ENCODE results near the gene CHI3L2. TPM values are rescaled to one million over a fixed set of nuclear protein-coding genes. Genes with fewer than 3 reads are reported as not detected.

CHI3L2 gene
- total RNA-seq, 4 donors from 2014 or later = 4.7 to 9.8 (median 7.7) TPM

DNA sequence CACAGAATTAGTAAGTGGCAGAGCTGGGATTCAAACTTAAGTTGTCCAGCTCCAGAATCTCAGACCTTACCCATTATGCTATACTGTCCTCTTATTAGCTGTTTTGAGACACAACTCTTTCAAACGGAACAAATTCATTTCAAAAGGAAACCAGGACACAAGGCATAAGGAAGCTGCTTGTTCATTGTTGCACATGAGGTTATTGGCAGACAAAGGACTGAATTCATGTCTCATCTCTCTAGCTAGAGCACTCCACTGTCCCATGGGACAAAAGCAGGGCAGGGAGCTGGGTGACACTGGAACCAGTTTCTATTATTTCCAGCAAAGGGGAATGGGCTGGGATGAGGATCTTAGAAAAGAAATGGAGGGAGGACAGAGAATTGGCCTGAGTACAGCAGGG, 26.4 kb downstream of the CHI3L2 start:
- TF ChIP-seq EP300 (IDR thresholded peaks at IDR 0.05) (no peak), POLR2A (IDR thresholded peaks at IDR 0.05) (no peak), POLR2AphosphoS5 (IDR thresholded peaks at IDR 0.05) (no peak)
- TF ChIP-seq, protein P1, sequence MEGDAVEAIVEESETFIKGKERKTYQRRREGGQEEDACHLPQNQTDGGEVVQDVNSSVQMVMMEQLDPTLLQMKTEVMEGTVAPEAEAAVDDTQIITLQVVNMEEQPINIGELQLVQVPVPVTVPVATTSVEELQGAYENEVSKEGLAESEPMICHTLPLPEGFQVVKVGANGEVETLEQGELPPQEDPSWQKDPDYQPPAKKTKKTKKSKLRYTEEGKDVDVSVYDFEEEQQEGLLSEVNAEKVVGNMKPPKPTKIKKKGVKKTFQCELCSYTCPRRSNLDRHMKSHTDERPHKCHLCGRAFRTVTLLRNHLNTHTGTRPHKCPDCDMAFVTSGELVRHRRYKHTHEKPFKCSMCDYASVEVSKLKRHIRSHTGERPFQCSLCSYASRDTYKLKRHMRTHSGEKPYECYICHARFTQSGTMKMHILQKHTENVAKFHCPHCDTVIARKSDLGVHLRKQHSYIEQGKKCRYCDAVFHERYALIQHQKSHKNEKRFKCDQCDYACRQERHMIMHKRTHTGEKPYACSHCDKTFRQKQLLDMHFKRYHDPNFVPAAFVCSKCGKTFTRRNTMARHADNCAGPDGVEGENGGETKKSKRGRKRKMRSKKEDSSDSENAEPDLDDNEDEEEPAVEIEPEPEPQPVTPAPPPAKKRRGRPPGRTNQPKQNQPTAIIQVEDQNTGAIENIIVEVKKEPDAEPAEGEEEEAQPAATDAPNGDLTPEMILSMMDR (IDR thresholded peaks at IDR 0.05) = no peak

DNA sequence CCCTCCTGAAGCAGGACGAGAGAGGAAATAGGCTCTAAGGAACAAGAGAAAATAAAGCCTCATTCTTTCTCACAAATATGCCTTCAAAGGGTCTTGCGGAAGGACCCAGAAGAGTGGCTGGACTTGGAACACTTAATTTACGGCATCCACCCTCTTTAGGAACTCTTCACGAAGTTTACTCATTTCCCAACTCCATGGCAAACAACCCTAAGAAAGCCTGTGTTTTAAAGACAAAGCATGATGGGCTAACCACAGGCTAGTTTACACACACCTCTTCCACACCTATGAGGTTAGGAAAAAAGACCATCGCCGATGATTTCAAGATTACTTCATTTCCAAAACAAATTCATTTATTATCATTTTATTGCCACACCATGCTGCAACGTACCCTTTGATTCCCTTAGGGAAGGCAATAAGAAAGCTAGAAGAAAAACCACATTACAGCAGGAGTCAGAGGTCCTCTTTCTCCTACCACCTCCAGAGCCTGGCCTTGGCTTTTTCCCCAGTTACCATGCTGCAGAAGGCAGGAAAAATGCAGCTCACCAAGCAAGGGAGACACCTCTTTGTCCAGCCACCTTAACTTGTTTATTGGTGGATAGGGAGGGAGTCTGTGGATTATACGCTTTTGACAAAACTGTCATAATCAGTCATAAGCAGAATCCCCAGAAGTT, 29.6 kb downstream of the CHI3L2 start:
- 73% methylated on average over 8 of the region's 8 CpGs for WGBS
- Histone ChIP-seq H3K27me3 (peaks cover 7% of the 10 kb centered on the region), H3K27ac (no peak overlapping the region), H3K9me3 (no peaks in the 10 kb centered on the region), H3K4me3 (no peak overlapping the region), H3K36me3 (no peaks in the 10 kb centered on the region), H3K4me1 (no peaks in the 10 kb centered on the region)
- DNase-seq (ENCODE audit: low spot score in 2 of 2) = no peak
- TF ChIP-seq POLR2AphosphoS5 (IDR thresholded peaks at IDR 0.05) = no peak
- TF ChIP-seq POLR2A (IDR thresholded peaks at IDR 0.05) = no peak
- no peak for TF ChIP-seq EP300 (IDR thresholded peaks at IDR 0.05)
- TF ChIP-seq, protein P1 (IDR thresholded peaks at IDR 0.05) = no peak

More for the DNA sequence above, 26.4 kb downstream of the CHI3L2 start:
- Histone ChIP-seq H3K4me1 (no peaks in the 10 kb centered on the region), H3K27ac (no peak overlapping the region), H3K4me3 (no peak overlapping the region), H3K36me3 (no peaks in the 10 kb centered on the region), H3K9me3 (no peaks in the 10 kb centered on the region), H3K27me3 (peaks cover 8% of the 10 kb centered on the region)
- 76% methylated on average over 1 of the region's 1 CpG for WGBS
- DNase-seq (ENCODE audit: low spot score in 2 of 2) = no peak

DNA sequence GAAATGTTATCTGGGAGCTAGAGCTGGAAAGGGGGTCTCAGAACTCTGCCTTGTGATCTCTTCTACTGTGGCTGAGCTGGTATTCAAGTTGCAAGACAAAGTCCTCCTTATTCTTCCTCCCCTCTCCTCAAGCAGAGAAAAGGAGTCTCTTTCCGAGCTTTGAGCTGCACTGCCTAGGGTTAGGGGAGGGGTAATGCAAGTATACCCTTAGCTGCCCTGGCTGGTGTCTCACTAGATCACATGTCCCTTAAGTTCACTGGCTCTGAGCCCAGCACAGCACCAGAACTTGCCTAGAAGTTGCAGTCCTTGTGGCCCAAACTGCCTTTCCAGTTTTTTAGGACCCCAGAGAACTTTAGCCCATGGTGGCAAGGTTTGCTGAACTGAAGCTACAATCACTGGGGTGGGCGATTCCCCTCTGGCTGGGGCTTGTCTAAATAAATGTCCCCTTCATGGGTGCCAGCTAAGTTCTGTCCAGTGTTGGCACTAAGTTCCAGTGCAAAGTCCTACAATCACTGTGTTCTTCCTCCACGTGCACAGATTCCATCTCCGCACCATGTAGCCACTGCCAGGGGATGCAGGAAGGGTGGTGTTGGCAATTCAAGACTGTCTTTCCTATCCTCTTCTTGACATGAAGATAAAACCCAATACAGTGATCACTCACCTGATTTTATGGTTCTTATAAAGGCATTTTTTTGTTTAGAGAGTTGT, 40.4 kb downstream of the CHI3L2 start:
- WGBS = 63% methylated on average over 3 of the region's 4 CpGs
- peaks cover 26% of the 10 kb centered on the region for H3K27me3 ChIP-seq
- TF ChIP-seq EP300 (IDR thresholded peaks at IDR 0.05) (no peak), POLR2AphosphoS5 (IDR thresholded peaks at IDR 0.05) (no peak), POLR2A (IDR thresholded peaks at IDR 0.05) (no peak)
- TF ChIP-seq, protein P1 (IDR thresholded peaks at IDR 0.05) = no peak
- DNase-seq (ENCODE audit: low spot score in 2 of 2) = no peak
- no peaks in the 10 kb centered on the region for H3K9me3 ChIP-seq
- H3K36me3 ChIP-seq = no peaks in the 10 kb centered on the region
- H3K27ac ChIP-seq = no peak overlapping the region
- peaks cover 9% of the 10 kb centered on the region for H3K4me1 ChIP-seq
- H3K4me3 ChIP-seq = no peak overlapping the region

DNA sequence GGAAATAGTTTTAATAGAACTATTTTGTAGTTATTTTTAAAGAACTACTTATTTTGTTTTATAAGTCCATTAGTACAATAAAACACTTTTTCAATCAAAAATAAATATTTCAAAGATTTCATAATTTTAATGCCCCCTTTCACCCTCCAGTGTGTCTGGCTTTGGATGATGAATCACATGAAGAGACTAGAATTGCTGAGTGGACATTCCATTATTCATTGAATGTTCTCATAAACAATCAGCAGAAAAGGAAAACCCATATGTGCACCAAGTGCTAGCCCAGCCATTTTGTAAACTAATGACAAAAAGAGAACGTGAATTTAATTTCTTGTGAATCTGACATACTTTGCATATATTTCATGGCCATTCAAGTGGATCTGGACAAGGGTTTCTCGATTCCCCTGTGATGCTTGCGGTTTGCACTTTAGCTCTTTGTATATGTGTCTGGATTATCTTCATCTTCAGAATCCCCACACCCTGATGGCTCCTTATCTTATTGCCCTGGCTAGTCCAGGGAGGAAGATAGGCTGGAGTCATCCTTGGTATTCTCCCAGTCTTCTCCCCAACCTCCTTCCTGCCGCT, 42.4 kb downstream of the CHI3L2 start:
- Histone ChIP-seq H3K27me3 (peaks cover 26% of the 10 kb centered on the region), H3K27ac (no peak overlapping the region), H3K4me1 (peaks cover 9% of the 10 kb centered on the region), H3K36me3 (no peaks in the 10 kb centered on the region), H3K9me3 (no peaks in the 10 kb centered on the region), H3K4me3 (no peak overlapping the region)
- TF ChIP-seq POLR2A (IDR thresholded peaks at IDR 0.05) (no peak), POLR2AphosphoS5 (IDR thresholded peaks at IDR 0.05) (no peak), EP300 (IDR thresholded peaks at IDR 0.05) (no peak)
- TF ChIP-seq, protein P1 (IDR thresholded peaks at IDR 0.05) = no peak
- DNase-seq (ENCODE audit: low spot score in 2 of 2) = no peak
- 92% methylated on average over 4 of the region's 4 CpGs for WGBS
